A549 (cell line): ENCODE data around the gene EXOC2. TPM values are rescaled to one million over a fixed set of nuclear protein-coding genes. Genes with fewer than 3 reads are reported as not detected.

Experiments
- ATAC-seq, 2 experiments: fragments of 200-7000 bp in 1 of 2; fragments of >200 bp in 1 of 2; cut with Nextera tagmentation in 1 of 2; cut with Tn5 transposase in 1 of 2; 3 replicates each; pipeline versions ENCODE4 v1.8.0 to v1.9.1; 2018 to 2020; ENCODE audit warnings: mild to moderate bottlenecking in 1 of 2, moderate library complexity in 1 of 2
- CTCF ChIA-PET: fragments of 300-600 bp; sonication (Branson Sonifier 250); formaldehyde crosslinking; extraction: SDS; loops from one replicate; lab custom pipeline; 2021; ENCODE audit warnings: antibody characterized with exemption, inconsistent platforms; lab: Yijun Ruan, JAX
- POLR2A ChIA-PET: fragments of 350-600 bp; formaldehyde crosslinking; extraction: SDS; loops from one replicate; lab custom pipeline; 2021; ENCODE audit warnings: antibody characterized with exemption, inconsistent platforms; lab: Yijun Ruan, JAX
- DNase-seq, 2 experiments: peaks; one replicate each; pipeline versions ENCODE4 v3.0.0 to v3.0.0-alpha.2; 2011 to 2016; ENCODE audit warnings: low read depth in 1 of 2, low spot score in 1 of 2
- FAIRE-seq: peaks from 2 replicates; lab custom pipeline; 2011; peaks lifted over from hg19 to GRCh38; lab: Jason Lieb, UNC
- H3K27ac ChIP-seq, 2 experiments: fragments of >200 bp; sonication (Bioruptor Twin); formaldehyde crosslinking; 3 replicates each; pipeline ENCODE4 v1.5.1; 2016 to 2017
- H3K4me1 ChIP-seq: fragments of >200 bp; sonication (Bioruptor Twin); formaldehyde crosslinking; 3 replicates; pipeline ENCODE4 v1.6.1; 2016
- H3K4me2 ChIP-seq: fragments of >200 bp; sonication (Bioruptor Twin); formaldehyde crosslinking; 3 replicates; pipeline ENCODE4 v1.6.1; 2016
- H3K4me3 ChIP-seq: fragments of >200 bp; sonication (Bioruptor Twin); formaldehyde crosslinking; 3 replicates; pipeline ENCODE4 v1.5.1; 2016
- H3K9me3 ChIP-seq: fragments of >200 bp; sonication (Bioruptor Twin); formaldehyde crosslinking; 3 replicates; pipeline ENCODE4 v1.6.1; 2016
- CEBPB ChIP-seq, 2 experiments: fragments of >200 bp in 1 of 2; sonication (Bioruptor Twin) in 1 of 2; formaldehyde crosslinking in 1 of 2; IDR thresholded peaks; 2 replicates each; pipeline ENCODE4 v1.6.1; 2012 to 2016
- CHD4 ChIP-seq: fragments of 200-600 bp; sonication (generic); IDR thresholded peaks from 2 replicates; pipeline ENCODE4 v1.6.1; 2016; ENCODE audit warnings: antibody characterized with exemption, mild to moderate bottlenecking, borderline replicate concordance
- EHMT2 ChIP-seq: fragments of 200-600 bp; sonication (generic); IDR thresholded peaks from 2 replicates; pipeline ENCODE4 v1.6.1; 2016; ENCODE audit warnings: antibody characterized with exemption, low read depth, mild to moderate bottlenecking, moderate library complexity
- ESRRA ChIP-seq: fragments of 150-350 bp; IDR thresholded peaks from 2 replicates; pipeline ENCODE4 v1.6.1; 2014; ENCODE audit warnings: mild to moderate bottlenecking, low read length, borderline replicate concordance
- FOSL2 ChIP-seq, 2 experiments: fragments of 450-650 bp in 1 of 2; fragments of >200 bp in 1 of 2; sonication (Bioruptor Twin) in 1 of 2; formaldehyde crosslinking; IDR thresholded peaks; 2 replicates each; pipeline versions ENCODE4 v1.5.0 to v1.6.1; 2016 to 2020; ENCODE audit warnings: mild to moderate bottlenecking in 1 of 2, moderate library complexity in 1 of 2
- GATA3 ChIP-seq: IDR thresholded peaks from 2 replicates; pipeline ENCODE4 v1.6.1; 2012; ENCODE audit warnings: borderline replicate concordance
- HDAC2 ChIP-seq: fragments of 200-600 bp; sonication (generic); IDR thresholded peaks from 2 replicates; pipeline ENCODE4 v1.6.1; 2016
- HOXB13 ChIP-seq: fragments of 250-450 bp; sonication (Bioruptor Pico); IDR thresholded peaks from 2 replicates; pipeline ENCODE4 v1.5.0; 2020; ENCODE audit warnings: low read depth, mild to moderate bottlenecking, moderate library complexity
- JUN ChIP-seq, 2 experiments: fragments of >200 bp; sonication (Bioruptor Twin); formaldehyde crosslinking; IDR thresholded peaks; 2 replicates in 1 of 2; 3 replicates in 1 of 2; pipeline ENCODE4 v1.6.1; 2016 to 2017
- KDM5A ChIP-seq: fragments of 200-600 bp; sonication (generic); IDR thresholded peaks from 2 replicates; pipeline ENCODE4 v1.6.1; 2016; ENCODE audit warnings: antibody characterized with exemption, mild to moderate bottlenecking
- MAFK ChIP-seq: fragments of 450-650 bp; IDR thresholded peaks from 2 replicates; pipeline ENCODE4 v1.6.1; 2014; ENCODE audit not compliant: partially characterized antibody
- MAZ ChIP-seq: fragments of 150-350 bp; IDR thresholded peaks from 2 replicates; pipeline ENCODE4 v1.6.1; 2014; ENCODE audit warnings: antibody characterized with exemption, low read depth, low read length, borderline replicate concordance
- NFE2L2 ChIP-seq: fragments of 150-350 bp; conservative IDR thresholded peaks from 2 replicates; pipeline ENCODE4 v1.6.1; 2014; ENCODE audit warnings: low read length
- NPAS2 ChIP-seq: fragments of 250-450 bp; sonication (Bioruptor Pico); IDR thresholded peaks from 2 replicates; pipeline ENCODE4 v1.8.0; 2022; ENCODE audit warnings: mild to moderate bottlenecking, moderate library complexity, borderline replicate concordance
- PHF8 ChIP-seq: fragments of 200-600 bp; sonication (generic); IDR thresholded peaks from 2 replicates; pipeline ENCODE4 v1.6.1; 2016; ENCODE audit warnings: low read depth, mild to moderate bottlenecking, antibody characterized with exemption, moderate library complexity, borderline replicate concordance
- POLR2AphosphoS2 ChIP-seq: conservative IDR thresholded peaks from 2 replicates; pipeline ENCODE4 v1.6.1; 2012; ENCODE audit warnings: low read length, improper control_type of control experiment, inconsistent platforms
- RAD21 ChIP-seq, 2 experiments: fragments of >200 bp in 1 of 2; sonication (Bioruptor Twin) in 1 of 2; formaldehyde crosslinking in 1 of 2; IDR thresholded peaks in 1 of 2; conservative IDR thresholded peaks in 1 of 2; 2 replicates in 1 of 2; 3 replicates in 1 of 2; pipeline ENCODE4 v1.6.1; 2012 to 2018; ENCODE audit warnings: inconsistent platforms in 1 of 2
- RARB ChIP-seq: fragments of 250-450 bp; sonication (Bioruptor Pico); IDR thresholded peaks from 2 replicates; pipeline ENCODE4 v1.8.0; 2021; ENCODE audit warnings: mild to moderate bottlenecking, moderate library complexity
- RCOR1 ChIP-seq: fragments of 150-350 bp; IDR thresholded peaks from 2 replicates; pipeline ENCODE4 v1.6.1; 2014; ENCODE audit warnings: antibody characterized with exemption, low read length, low read depth
- USF2 ChIP-seq: fragments of 450-650 bp; IDR thresholded peaks from 2 replicates; pipeline ENCODE4 v1.6.1; 2014; ENCODE audit warnings: antibody characterized with exemption
- ZSCAN20 ChIP-seq: fragments of 250-450 bp; sonication (Bioruptor Pico); IDR thresholded peaks from 2 replicates; pipeline ENCODE4 v1.8.0; 2022; ENCODE audit warnings: mild to moderate bottlenecking, moderate library complexity
- WGBS: methylation state at CpG from one replicate; pipeline ENCODE4 v1.1.6; 2017; ENCODE audit errors: missing lambda C conversion rate; 5-methylcytosine and 5-hydroxymethylcytosine counted together
- polyA plus RNA-seq, 4 experiments: library from polyadenylated mRNA; depleted of rRNA in 3 of 4; stranded (reverse); fragments of >200 nt; fragmentation: RNase III in 1 of 4; extraction: RNeasy Plus Mini Kit Qiagen cat#74134 plus additional on column Dnase treatment in 1 of 4; gene quantifications; 2 replicates in 3 of 4; 3 replicates in 1 of 4; pipeline ENCODE4 v1.2.3, GENCODE V29; 2011 to 2017
- TF ChIP-seq, protein P1 (sequence below): fragments of >200 bp; sonication (Bioruptor Twin); formaldehyde crosslinking; IDR thresholded peaks from 3 replicates; pipeline ENCODE4 v1.5.1; 2016
- TF ChIP-seq, protein P2 (sequence below): fragments of 150-350 bp; IDR thresholded peaks from 2 replicates; pipeline ENCODE4 v1.6.1; 2014; ENCODE audit warnings: low read depth, mild to moderate bottlenecking, low read length
- TF ChIP-seq, protein P3 (sequence below): IDR thresholded peaks from 2 replicates; pipeline ENCODE4 v1.6.1; 2012; ENCODE audit warnings: low read depth, borderline replicate concordance

The EXOC2 gene
- polyA plus RNA-seq, 2 of the 4 experiments (the other 2 are of a cell fraction): 13.3 to 22.9 TPM

GRCh38 chr6:674406-674805 is 18.5 kb downstream of the EXOC2 start:
- POLR2A ChIA-PET: no interaction called here
- DNase-seq (no peak), ATAC-seq (no peak), FAIRE-seq (no peak)
- no peak overlapping the region for H3K4me2 ChIP-seq
- CTCF ChIA-PET: no interaction called here
- TF ChIP-seq RAD21 (conservative IDR thresholded peaks at IDR 0.05 in 1 of 2, IDR thresholded peaks at IDR 0.05 in 1 of 2) (no peak), MAZ (no peak), RCOR1 (no peak), NPAS2 (CRISPR knock-in tag) (no peak), EHMT2 (no peak), ESRRA (no peak), NFE2L2 (no peak), HOXB13 (CRISPR knock-in tag) (no peak), PHF8 (no peak), USF2 (no peak), GATA3 (no peak)
- H3K4me1 ChIP-seq: peaks cover 7% of the 10 kb centered on the region; the same call in 1 of the 3 replicates
- H3K9me3 ChIP-seq: no peaks in the 10 kb centered on the region
- H3K4me3 ChIP-seq: no peak overlapping the region
- no peak overlapping the region for H3K27ac ChIP-seq

GRCh38 chr6:667253-667927 is 25.5 kb downstream of the EXOC2 start:
- no peak for FAIRE-seq

More at GRCh38 chr6:667253-667927, 25.5 kb downstream of the EXOC2 start:
- Histone ChIP-seq H3K4me2 (no peak overlapping the region), H3K4me1 (peaks cover 7% of the 10 kb centered on the region; the same call in 1 of the 3 replicates), H3K4me3 (no peak overlapping the region), H3K27ac (no peak overlapping the region), H3K9me3 (0 out of 3 replicates have a peak, but pooled peaks cover 3% of the 10 kb centered on the region)
- TF ChIP-seq CHD4 (no peak), POLR2AphosphoS2 (no peak), ZSCAN20 (CRISPR knock-in tag) (no peak), FOSL2 (IDR thresholded peaks at IDR 0.05) (no peak), FOSL2 (CRISPR knock-in tag; IDR thresholded peaks at IDR 0.05) (no peak), MAZ (no peak), MAFK (no peak), RARB (CRISPR knock-in tag) (no peak), JUN (IDR thresholded peaks at IDR 0.05) (no peak), HDAC2 (no peak), CEBPB (IDR thresholded peaks at IDR 0.05) (no peak), RAD21 (conservative IDR thresholded peaks at IDR 0.05 in 1 of 2, IDR thresholded peaks at IDR 0.05 in 1 of 2) (no peak), RCOR1 (no peak), USF2 (no peak), KDM5A (no peak), NPAS2 (CRISPR knock-in tag) (no peak)
- TF ChIP-seq, protein P1, sequence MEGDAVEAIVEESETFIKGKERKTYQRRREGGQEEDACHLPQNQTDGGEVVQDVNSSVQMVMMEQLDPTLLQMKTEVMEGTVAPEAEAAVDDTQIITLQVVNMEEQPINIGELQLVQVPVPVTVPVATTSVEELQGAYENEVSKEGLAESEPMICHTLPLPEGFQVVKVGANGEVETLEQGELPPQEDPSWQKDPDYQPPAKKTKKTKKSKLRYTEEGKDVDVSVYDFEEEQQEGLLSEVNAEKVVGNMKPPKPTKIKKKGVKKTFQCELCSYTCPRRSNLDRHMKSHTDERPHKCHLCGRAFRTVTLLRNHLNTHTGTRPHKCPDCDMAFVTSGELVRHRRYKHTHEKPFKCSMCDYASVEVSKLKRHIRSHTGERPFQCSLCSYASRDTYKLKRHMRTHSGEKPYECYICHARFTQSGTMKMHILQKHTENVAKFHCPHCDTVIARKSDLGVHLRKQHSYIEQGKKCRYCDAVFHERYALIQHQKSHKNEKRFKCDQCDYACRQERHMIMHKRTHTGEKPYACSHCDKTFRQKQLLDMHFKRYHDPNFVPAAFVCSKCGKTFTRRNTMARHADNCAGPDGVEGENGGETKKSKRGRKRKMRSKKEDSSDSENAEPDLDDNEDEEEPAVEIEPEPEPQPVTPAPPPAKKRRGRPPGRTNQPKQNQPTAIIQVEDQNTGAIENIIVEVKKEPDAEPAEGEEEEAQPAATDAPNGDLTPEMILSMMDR: no peak
- TF ChIP-seq, protein P2, sequence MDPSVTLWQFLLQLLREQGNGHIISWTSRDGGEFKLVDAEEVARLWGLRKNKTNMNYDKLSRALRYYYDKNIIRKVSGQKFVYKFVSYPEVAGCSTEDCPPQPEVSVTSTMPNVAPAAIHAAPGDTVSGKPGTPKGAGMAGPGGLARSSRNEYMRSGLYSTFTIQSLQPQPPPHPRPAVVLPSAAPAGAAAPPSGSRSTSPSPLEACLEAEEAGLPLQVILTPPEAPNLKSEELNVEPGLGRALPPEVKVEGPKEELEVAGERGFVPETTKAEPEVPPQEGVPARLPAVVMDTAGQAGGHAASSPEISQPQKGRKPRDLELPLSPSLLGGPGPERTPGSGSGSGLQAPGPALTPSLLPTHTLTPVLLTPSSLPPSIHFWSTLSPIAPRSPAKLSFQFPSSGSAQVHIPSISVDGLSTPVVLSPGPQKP: no peak
- TF ChIP-seq, protein P3, sequence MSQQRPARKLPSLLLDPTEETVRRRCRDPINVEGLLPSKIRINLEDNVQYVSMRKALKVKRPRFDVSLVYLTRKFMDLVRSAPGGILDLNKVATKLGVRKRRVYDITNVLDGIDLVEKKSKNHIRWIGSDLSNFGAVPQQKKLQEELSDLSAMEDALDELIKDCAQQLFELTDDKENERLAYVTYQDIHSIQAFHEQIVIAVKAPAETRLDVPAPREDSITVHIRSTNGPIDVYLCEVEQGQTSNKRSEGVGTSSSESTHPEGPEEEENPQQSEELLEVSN: no peak
- ATAC-seq: no peak
- no peak for DNase-seq
- 80% methylated on average over 1 of the region's 7 CpGs for WGBS
- ChIA-PET POLR2A (no interaction called here), CTCF (no interaction called here)
